Fibroblast of pulmonary artery (primary cell): Measurements from ENCODE around the gene MPHOSPH6.

ENCODE experiments used
- DNase-seq: peaks from one replicate; pipeline ENCODE4 v3.0.0-alpha.2; 2010; ENCODE audit warnings: low read depth
- H3K4me3 ChIP-seq: replicated peaks from 2 replicates; pipeline ENCODE4 v1.5.1; 2011; ENCODE audit warnings: low read depth, mild to moderate bottlenecking, control low read depth, low read length, moderate library complexity
- CTCF ChIP-seq: IDR thresholded peaks from 2 replicates; pipeline ENCODE4 v1.5.1; 2011; ENCODE audit warnings: mild to moderate bottlenecking, control low read depth, low read length, inconsistent platforms; ENCODE audit errors: missing control alignments

The MPHOSPH6 gene

GRCh38 chr16:82138478-82139285, 31.3 kb downstream of the MPHOSPH6 start:
- no peak for TF ChIP-seq CTCF
- no peak for DNase-seq
- H3K4me3 ChIP-seq, result no peak overlapping the region

- no peak for TF ChIP-seq CTCF
- no peak overlapping the region for H3K4me3 ChIP-seq
- DNase-seq, result peak; percentile 19
These were observed 32.2 kb downstream of the MPHOSPH6 start for GRCh38 chr16:82137822-82138167.

- no peak for TF ChIP-seq CTCF
- H3K4me3 ChIP-seq, result no peak overlapping the region
- DNase-seq, result peak; percentile 49
These were observed 32.8 kb downstream of the MPHOSPH6 start for GRCh38 chr16:82136956-82137821.

GRCh38 chr16:82135844-82136243, 34.2 kb downstream of the MPHOSPH6 start:
- no peak for DNase-seq
- TF ChIP-seq CTCF, result no peak
- no peak overlapping the region for H3K4me3 ChIP-seq

GRCh38 chr16:82134846-82135245, 35.2 kb downstream of the MPHOSPH6 start:
- no peak for DNase-seq
- no peak for TF ChIP-seq CTCF
- no peak overlapping the region for H3K4me3 ChIP-seq

GRCh38 chr16:82133798-82134197, 36.2 kb downstream of the MPHOSPH6 start:
- no peak for DNase-seq
- no peak for TF ChIP-seq CTCF
- no peak overlapping the region for H3K4me3 ChIP-seq
